ENCODE measurements around the gene RPS6KA5.
"Not testable (repeated sequence)": the region's sequence is repeated elsewhere in the genome, so short reads cannot be mapped to it uniquely, and the experiment has no call there.

RPS6KA5 gene

DNA sequence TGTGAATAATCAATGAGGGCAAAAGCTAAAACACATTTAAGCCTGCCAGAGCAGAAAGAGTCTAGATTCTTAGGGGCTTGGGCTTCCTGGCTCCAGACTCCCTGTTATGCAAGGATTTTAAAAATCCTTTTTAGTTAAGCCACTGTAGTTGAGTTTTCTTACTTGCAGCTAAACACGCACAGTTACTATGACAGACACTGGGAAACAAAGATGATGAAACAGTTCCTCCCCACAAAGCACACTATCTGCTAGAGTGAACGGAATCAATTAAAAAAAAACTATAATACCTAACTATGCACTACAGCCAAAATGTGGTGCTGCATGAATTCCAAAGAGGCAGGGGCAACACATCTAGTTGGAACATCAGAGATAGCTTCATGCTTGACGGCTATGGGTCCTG is 28.2 kb downstream of the RPS6KA5 start:
- TF ChIP-seq, protein P1, sequence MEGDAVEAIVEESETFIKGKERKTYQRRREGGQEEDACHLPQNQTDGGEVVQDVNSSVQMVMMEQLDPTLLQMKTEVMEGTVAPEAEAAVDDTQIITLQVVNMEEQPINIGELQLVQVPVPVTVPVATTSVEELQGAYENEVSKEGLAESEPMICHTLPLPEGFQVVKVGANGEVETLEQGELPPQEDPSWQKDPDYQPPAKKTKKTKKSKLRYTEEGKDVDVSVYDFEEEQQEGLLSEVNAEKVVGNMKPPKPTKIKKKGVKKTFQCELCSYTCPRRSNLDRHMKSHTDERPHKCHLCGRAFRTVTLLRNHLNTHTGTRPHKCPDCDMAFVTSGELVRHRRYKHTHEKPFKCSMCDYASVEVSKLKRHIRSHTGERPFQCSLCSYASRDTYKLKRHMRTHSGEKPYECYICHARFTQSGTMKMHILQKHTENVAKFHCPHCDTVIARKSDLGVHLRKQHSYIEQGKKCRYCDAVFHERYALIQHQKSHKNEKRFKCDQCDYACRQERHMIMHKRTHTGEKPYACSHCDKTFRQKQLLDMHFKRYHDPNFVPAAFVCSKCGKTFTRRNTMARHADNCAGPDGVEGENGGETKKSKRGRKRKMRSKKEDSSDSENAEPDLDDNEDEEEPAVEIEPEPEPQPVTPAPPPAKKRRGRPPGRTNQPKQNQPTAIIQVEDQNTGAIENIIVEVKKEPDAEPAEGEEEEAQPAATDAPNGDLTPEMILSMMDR (conservative IDR thresholded peaks at IDR 0.05; ENCODE audit: control insufficient read depth, insufficient read depth, low read depth, low read length): no peak

DNA sequence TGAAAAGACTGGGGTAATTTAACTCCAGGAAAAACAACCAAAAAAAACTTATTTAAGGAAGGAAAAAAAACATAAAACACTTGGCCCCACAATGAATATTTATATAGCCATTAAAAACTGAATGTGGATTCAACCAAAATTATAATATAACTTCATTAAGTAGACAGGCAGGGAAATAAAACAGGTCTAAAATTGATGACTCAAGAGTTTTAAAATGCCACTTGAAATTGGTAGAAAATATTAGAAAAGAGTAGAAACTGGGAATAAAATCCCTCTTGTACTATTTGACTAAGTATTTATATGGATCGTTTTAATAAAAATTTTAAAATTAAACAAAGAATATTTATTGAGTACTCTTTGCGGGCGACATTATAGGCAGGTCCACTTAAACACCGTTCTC is 28.8 kb downstream of the RPS6KA5 start:
- DNase-seq (ENCODE audit: low read depth): no peak
- TF ChIP-seq, protein P1 (conservative IDR thresholded peaks at IDR 0.05; ENCODE audit: control insufficient read depth, insufficient read depth, low read depth, low read length): no peak
- no peak overlapping the region for H3K4me3 ChIP-seq (ENCODE audit: control insufficient read depth, low read depth, low read length)

More for the DNA sequence above, 28.2 kb downstream of the RPS6KA5 start:
- no peak overlapping the region for H3K4me3 ChIP-seq (ENCODE audit: control insufficient read depth, low read depth, low read length)
- no peak for DNase-seq (ENCODE audit: low read depth)

DNA sequence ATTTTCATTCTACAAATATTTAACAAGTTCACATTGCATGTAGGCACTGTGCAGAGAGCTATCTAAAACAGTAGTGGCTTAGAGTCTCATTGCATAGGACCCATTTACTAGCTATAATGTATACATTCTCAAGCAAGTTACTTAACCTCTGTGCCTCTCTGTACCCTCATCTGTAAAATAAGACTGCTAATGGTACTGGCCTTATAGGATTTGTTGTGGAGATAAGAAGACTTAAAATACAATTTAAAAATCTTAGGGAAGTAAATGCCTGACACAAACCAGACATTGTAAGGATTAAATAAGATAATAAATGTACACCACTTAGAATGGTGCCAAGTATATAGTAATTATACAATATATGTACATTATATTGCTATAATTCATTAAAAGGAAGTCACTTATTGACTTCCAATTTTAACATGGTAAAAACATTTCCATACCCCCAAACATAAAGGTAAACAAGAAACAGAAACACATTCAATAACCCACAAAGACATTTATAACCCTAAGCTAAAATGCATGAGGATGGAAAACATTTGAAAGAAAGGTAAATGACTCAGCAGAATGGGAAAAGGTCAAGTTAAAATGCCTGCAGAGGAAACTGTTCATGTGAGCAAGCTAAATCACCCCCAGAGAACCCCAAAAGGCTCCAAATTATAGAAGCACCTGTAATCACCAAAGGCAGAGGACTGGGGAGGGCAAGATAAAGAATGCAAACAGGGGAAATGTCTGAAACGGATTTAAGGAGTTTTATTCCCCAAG is 30.8 kb downstream of the RPS6KA5 start:
- H3K4me3 ChIP-seq (ENCODE audit: control insufficient read depth, low read depth, low read length): no peak overlapping the region
- DNase-seq (ENCODE audit: low read depth): no peak
- TF ChIP-seq, protein P1 (conservative IDR thresholded peaks at IDR 0.05; ENCODE audit: control insufficient read depth, insufficient read depth, low read depth, low read length): no peak

DNA sequence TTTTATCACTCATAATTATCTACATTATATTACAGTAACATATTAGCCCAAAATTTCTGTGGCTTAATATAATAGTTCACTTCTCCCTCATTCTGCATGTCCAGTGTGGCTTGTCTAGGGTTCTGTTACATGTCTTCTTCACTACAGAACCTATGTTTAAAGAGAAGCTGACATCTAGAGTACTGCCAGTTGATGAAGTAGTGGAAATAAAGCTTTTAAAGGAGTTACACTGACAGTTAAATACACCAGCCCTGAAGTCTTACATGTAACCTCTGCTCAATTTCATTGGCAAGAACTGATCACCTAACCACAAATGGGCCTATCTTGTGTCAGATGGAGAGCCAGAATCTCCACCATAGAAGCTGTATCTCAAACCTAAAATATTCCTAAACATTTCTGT is 32.9 kb downstream of the RPS6KA5 start:
- DNase-seq (ENCODE audit: low read depth): no peak
- TF ChIP-seq, protein P1 (conservative IDR thresholded peaks at IDR 0.05; ENCODE audit: control insufficient read depth, insufficient read depth, low read depth, low read length): no peak
- no peak overlapping the region for H3K4me3 ChIP-seq (ENCODE audit: control insufficient read depth, low read depth, low read length)

DNA sequence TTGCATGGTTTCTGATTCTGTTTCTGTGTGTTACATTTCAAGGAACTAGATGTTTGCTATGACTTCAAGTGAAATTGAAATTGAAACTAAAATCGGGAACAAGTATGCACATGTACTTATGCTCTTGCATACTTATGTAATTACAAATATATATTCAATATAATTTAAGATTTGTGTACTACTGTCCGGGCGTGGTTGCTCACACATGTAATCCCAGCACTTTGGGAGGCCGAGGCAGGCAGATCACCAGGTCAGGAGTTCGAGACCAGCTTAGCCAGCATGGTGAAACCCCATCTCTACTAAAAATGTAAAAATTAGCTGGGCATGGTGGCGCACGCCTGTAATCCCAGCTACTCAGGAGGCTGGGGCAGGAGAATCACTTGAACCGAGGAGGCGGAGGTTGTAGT is 37.8 kb downstream of the RPS6KA5 start:
- H3K4me3 ChIP-seq (ENCODE audit: control insufficient read depth, low read depth, low read length): not testable (repeated sequence)
- DNase-seq (ENCODE audit: low read depth): peak; percentile 16

DNA sequence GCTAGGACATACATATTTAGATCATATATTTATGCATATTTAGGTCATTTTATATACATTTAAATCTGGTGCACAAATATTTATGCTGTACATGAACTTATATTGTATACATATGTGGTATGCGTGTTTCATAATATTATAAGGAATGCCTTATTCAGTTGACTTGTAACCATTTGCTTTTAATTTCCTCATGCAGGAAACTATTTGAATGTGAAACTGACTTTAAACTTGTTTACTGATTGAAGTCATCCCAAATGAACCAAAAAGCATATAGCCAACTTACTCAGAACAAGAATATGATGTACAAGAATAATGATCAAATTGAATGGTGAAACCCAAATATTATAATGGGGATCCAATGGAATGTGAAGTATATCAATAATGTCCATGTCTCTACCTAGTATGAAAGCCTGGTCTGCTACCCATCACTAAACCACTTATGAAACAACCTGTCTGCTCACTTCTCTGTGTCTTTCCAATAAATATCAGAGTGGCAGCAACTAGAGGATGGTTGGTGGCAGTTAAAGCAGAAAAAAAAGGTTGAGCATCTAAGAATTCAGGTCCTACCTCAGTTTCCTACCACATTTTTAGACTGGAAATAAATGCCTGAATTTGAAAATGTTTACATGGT is 38.3 kb downstream of the RPS6KA5 start:
- TF ChIP-seq, protein P1 (conservative IDR thresholded peaks at IDR 0.05; ENCODE audit: control insufficient read depth, insufficient read depth, low read depth, low read length): no peak
- H3K4me3 ChIP-seq (ENCODE audit: control insufficient read depth, low read depth, low read length): no peak overlapping the region
- DNase-seq (ENCODE audit: low read depth): no peak

DNA sequence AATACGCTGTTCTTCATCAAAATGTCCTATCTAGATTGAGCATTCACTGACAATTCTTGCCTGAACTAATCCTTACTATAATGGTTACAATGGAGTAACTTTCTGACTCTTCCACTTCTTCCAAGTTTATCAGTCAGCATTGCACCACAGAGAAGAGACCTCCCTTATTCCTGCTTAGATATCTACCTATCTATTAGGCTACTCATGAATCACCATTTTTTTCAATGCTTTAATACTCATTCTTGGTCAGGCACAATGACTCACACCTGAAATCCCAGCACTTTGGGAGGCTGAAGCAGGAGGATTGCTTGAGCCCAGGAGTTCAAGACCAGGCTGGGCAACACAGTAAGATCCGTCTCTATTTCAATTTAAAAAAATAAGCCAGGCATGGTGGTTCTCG is 39.3 kb downstream of the RPS6KA5 start:
- H3K4me3 ChIP-seq (ENCODE audit: control insufficient read depth, low read depth, low read length): no peak overlapping the region
- DNase-seq (ENCODE audit: low read depth): peak; percentile 5

More for the DNA sequence above, 39.3 kb downstream of the RPS6KA5 start:
- TF ChIP-seq, protein P1 (conservative IDR thresholded peaks at IDR 0.05; ENCODE audit: control insufficient read depth, insufficient read depth, low read depth, low read length): no peak

All from fibroblast of mammary gland (primary cell).